Activated CD4-positive, alpha-beta T cell treated with anti-CD3 and anti-CD28 coated beads, Interleukin-2, amount 50 U/mL, for 16 hours (primary cell): ENCODE results near the gene SH3BP2.

Source experiments
- DNase-seq: peaks from one replicate; pipeline ENCODE4 v3.0.0-alpha.2; 2020

The SH3BP2 gene

DNA sequence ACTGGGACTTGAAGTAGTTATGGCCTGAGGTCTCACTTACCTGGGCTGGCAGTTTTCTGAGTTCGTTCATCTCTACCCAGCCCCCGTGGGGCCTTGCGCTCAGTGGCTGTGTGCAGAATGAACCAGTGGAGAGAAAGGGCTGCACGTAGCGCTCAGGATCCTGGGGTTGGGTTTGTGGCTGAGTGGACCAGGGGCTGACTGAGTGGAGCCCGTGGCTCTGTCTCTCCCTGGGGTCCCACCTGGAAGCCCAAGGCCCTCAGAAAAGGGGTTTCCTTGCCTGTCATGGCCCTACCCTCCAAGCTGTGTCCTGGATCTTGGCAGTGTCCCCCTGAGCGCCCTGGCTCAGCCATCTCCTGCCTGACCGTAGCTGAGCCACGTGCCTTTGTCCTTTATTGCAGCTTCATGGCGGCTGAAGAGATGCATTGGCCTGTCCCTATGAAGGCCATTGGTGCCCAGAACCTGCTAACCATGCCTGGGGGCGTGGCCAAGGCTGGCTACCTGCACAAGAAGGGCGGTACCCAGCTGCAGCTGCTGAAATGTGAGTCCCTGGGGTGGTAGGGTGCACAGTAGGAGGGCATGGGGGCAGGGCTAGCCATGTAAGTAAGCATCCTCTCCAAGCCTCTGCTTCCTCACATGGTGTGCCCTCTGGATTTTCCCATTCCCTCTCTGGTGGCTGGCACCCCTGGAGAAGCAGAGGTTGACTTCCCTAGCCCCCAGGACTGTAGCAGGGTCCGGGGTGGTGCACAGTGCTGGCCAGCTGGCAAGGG lies 27.5 kb downstream of the SH3BP2 start:
- no peak for DNase-seq

DNA sequence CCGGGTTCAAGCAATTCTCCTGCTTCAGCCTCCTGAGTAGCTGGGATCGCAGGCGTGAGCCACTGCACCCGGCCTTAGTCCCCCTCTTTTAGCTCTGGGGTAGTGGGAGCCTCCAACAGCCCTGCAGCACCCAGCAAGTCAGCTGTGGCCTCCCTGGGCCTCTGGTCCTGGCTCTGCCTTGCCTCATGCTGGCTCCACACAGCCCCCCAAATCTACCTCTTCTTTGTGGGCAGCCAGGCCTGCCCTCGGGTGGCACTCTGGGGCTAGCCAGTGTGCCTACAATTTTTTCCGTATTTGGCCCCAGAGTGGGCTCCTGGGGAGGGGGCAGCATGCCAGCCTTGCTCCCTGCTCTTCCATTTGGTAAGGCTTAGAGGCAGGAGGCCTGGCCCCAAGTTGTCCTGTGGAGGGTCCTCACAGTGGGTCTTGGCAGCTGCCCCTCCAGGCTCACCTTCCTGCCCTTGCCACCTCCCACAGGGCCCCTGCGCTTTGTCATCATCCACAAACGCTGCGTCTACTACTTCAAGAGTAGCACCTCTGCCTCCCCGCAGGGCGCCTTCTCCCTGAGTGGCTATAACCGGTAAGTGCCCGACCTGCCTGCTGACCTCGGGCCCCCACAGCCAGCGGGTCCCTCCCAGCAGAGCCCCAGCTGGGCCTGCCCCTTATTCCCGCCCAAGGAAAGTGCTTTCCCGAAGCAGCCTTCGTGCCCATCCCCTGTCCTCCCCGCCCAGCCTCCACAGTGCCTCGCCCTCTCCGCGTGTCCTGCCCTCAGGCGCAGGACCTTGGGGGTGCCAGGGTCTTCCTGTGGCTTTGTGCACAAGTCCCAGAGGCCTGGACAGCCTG lies 29.8 kb downstream of the SH3BP2 start:
- no peak for DNase-seq

DNA sequence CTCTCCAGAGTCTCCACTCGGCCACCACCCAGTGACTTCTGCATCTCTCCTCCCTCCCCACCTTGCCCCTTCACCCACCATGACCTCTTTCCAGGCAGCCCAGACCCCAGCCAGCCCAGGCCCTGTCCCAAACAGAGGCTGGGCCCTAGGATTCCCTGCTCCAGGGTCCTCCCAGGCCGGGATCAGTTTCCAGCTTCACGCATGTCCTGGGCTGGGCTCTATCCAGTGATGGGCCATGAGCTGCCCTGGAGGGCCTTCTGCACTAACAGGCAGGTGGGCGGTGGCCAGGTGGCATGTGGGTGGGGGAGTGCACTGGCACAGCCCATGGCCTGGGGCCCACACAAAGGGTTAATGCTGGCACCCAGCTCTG lies 30.4 kb downstream of the SH3BP2 start:
- DNase-seq: no peak

DNA sequence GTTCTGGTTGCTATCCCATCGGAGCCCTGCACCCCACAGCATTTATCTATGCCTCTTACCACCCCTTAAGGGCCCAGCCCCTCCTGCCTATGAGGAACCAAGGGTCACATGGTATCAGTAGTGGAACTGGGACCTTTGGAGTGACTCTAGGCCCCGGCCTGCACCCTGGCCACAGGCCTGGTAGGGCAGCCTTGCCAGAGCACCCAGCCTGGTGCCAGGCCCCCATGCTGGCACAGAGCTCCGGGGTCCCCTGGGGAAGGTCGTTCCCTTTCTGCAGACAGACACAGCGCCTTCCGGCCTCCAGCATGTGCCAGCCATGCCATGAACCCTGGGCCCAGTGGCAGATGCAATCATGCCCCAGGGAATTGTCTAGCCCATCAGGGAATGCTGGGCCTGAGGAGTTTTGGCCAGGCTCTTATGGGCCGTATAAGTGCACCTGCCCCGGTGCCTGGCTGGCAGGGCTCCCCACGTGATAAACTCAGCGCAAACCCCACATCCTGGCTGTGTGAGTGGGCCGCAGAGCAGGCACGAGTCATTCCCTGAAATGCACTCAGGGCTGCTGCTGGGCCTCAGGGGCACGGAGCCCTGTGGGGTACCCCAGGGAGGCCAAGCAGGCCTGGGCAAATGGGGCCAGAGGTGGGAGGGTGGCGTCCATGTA lies 30.9 kb downstream of the SH3BP2 start:
- no peak for DNase-seq

DNA sequence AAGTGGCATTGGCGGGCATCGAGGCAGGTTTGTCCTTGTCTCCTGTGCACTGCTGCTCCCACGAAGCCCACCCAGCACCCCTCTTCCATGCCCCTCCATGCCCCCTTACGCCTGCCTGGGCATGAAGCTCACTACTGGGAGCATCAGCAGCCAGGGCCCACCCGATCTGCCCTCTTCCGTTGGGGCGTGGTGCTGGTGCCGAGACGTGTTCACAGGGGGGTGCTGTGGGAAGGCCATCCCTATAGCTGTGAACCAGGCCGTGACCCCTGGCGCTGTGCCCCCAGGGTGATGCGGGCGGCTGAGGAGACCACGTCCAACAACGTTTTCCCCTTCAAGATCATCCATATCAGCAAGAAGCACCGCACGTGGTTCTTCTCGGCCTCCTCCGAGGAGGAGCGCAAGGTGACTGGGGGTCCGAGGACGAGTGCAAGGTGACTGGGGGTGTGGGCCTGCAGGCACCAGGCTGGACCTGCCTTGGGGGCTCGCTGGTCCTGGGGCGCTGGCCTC lies 31.5 kb downstream of the SH3BP2 start:
- no peak for DNase-seq

DNA sequence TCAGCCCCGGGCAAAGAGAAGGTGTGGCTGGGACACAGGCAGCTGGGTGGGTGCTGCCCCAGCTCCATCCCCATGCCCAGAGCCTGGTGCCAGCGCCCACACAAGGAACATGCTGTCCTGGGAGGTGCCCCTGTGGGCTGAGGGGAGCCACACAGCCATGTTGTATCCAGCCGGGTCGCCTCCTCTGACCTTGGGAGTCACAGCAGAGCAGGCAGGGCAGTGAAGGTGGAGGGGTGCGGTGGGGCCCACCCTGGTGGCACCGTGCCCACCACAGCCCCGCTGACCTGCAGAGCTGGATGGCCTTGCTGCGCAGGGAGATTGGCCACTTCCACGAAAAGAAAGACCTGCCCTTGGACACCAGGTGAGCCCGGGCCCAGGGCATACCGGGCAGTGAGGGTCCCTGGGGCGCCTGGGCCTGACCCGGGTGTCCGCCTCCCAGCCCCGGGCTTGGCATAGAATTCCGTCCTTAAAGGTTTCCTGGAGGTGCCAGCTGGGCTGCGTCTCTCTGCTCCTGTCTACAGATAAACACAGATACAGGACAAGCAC lies 32.0 kb downstream of the SH3BP2 start:
- no peak for DNase-seq

DNA sequence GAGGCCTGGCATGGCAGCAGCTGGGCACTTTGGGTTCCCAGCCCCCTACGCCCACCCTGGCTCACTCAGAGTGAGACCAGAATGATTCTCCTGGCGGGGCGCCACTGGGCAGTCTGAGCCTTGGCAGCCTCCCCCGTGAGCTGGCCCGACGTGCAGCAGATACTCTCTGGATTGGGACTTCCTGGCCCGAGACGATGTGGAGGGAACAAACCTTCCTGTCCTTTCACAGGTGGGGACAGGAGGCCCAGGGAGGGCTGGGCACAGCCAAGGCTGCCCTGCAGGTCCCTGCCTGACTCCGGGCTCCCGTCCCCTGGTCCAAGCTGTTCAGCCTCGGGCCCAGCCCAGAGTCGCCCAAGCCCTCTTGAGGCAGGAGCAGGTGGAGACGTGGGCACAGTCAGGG lies 32.9 kb downstream of the SH3BP2 start:
- DNase-seq: no peak

DNA sequence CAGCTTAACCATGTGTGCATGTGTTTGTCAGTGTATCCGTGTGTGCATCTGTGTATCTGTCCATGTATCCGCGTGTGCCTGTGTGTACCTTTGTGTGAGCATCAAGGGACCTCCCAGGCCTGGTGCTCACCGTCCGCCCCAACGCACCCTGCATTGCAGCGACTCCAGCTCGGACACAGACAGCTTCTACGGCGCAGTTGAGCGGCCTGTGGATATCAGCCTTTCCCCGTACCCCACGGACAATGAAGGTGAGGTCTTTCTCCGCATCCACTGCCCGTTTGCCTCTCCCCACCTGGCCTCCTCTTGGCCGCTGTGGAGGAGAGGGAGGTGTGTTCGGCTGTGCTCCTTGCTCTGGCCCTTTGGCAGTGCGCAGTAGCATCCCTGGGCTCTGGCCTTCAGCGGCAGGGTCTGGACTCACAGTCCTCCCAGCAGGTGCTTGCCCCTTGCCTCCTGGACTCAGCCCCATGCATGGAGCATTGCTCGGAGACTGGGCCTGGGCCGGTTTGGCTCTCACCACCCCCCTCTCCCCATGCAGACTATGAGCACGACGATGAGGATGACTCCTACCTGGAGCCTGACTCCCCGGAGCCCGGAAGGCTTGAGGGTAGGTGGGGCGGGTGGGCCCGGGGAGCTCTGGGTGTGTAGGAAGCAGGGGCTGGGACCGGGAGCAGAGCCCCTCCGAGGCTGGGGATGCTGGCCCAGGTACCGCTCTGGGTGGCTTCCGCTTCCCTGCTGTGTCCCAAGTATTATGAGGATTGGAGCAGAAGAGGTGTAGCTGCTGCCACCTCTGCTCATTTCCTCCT lies 34.4 kb downstream of the SH3BP2 start:
- DNase-seq: no peak

DNA sequence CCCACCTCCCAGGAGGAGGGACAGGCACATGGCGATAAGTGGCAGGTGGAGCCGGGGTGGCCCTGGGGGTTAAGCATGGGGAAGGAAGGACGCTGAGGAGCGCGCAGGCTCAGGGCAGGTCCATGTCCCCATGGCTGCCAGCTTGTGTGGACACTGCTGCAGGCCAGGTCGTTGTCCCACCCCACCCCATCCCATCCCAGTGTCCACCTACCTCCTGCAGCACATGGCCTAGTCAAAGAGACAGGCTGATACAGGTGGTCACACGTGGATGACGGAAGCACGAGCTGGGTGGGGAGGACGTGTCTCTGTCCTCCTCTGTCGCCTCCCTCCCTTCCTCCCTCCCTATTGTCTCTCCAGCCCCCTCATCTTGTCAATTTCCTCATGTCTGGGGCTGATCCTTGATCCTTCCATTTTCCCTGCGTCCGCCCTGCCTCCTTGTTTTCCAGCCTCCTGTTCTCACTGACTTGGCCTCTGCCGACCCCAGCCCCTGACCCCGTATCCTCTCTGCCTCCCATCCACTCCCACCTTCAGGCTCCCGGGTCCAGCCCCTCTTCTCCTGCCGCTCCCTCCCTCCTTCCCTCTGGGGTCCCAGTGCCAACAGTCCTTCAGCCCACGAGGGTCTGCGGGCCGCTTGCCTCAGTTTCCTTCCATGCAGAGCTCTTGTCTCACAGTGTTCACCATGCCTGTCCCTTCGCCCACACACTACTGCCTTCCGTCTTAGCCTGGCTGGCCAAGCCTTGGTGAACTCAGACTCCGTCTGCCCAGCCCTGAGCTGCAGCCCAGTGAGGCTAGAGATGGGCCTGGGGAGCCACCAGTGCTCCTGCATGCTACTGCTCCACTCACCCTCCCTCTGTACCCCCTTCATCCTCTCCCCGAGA lies 35.2 kb downstream of the SH3BP2 start:
- no peak for DNase-seq

DNA sequence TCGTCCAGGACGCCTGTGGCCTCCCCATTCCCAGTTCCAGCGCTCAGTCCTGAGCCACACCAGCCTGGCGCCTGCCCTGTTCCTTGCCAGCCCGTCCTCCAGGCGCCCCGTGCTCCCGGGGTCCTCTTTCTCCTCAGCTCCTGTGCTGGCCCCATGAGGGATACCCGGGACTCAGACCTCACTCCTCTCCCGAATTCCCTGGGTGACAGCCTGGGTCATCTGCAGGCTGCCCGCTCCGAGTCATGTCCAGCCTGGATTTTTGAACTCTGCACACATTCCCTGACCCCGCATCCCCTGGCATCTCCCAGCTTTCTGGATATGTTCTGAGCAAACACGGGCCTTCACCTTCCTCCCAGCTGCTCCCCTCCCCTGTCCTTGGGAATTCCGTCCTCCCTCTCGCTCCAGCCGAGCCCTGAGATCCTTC lies 35.9 kb downstream of the SH3BP2 start:
- DNase-seq: no peak

DNA sequence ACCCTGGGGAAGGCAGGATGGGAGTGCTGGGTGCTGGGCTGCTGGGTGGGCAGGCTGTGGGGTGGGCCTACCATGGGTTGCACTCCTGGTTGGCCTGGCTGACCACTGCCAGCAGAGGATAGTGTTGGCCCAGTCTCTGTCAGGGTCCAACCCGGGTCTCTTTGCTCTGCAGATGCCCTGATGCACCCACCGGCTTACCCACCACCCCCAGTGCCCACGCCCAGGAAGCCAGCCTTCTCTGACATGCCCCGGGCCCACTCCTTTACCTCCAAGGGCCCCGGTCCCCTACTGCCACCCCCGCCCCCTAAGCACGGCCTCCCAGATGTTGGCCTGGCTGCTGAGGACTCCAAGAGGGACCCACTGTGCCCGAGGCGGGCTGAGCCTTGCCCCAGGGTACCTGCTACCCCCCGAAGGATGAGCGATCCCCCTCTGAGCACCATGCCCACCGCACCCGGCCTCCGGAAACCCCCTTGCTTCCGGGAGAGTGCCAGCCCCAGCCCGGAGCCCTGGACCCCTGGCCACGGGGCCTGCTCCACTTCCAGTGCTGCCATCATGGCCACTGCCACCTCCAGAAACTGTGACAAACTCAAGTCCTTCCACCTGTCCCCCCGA lies 36.5 kb downstream of the SH3BP2 start:
- DNase-seq: no peak

DNA sequence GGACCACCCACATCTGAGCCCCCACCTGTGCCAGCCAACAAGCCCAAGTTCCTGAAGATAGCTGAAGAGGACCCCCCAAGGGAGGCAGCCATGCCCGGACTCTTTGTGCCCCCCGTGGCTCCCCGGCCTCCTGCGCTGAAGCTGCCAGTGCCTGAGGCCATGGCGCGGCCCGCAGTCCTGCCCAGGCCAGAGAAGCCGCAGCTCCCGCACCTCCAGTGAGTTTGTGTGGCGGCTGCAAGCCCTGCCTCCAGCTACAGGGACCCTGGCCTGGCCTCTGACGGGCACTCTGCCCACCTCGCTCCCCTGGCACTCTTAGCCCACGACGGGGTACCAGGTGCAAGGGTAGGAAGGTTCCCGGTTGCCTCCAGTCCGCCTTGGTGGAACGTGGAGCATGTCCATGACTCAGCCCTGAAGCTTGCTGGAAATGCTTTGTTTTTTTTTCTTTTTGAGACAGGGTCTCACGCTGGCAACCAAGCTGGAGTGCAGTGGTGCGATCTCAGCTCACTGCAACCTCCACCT lies 37.1 kb downstream of the SH3BP2 start:
- no peak for DNase-seq

DNA sequence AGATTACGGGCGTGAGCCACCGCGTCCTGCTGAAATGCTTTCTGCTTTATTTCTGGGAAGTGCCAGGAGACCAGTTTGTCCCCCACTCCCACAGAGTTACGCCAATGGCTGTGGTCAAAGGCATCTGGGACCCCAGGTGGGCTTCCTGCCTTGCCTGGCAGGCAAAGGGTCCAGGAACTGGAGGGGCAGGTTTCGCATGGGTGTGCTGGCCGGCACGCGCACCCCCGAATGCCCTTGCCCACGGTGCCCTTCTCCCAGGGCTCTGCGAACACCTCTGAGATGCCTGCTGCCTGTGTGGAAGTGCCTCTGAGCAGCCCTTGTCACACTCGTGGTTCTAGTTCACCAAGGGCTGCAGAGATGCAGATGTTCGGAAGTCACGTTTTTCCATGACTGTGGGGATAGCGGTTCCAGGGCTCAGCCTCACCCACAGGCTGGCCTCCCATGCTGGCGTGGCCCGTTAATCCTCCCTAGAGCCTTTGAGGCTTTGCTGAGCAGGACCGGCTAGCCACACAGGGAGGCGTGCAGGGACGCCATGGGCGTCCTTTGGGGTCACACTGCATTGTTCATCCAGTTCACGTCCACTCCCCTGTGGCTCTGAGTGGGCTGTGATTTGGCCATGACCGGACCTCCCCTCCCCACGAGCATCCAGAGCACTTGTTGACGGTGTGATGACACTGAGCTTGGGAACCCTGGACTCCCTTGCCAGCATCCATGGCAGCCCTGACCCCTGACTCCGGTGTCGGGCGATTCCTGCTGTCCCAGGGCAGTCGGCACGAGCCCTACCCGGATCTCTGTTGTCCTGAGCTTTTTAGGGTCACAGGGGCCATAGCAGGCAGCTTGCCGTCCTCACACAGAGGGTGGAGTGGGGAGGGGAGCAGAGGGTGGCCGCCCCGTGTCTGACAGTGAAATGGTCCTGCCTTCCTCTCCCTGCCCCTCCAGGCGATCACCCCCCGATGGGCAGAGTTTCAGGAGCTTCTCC lies 38.0 kb downstream of the SH3BP2 start:
- no peak for DNase-seq

DNA sequence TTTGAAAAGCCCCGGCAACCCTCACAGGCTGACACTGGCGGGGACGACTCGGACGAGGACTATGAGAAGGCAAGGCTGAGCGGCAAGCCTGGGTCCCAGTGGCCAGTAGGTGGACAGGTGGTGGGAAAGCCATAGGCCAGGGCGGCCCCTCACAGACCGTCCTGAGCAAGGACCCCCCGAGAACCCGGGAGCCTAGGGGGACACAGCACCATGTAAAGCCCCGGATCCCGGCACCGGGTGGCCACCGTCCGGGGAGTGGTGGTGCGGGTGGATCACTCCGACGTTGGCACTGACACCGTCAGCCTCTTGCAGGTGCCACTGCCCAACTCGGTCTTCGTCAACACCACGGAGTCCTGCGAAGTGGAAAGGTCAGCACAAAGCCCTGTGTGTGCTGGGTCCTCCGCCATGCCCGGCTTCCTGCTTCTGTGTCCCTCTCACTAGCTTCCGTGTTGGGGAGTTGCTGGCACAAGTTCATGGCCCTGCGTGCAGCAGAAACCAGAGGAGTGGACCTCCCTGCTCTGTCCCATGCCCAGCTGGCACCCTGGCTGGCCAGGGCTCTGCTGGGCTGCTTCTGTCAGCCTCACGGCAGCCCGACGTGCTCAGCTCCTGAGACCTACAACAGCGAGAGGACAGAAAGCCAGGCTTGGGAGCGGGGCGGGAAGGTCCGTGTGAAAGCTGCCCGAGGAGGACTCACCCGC lies 38.9 kb downstream of the SH3BP2 start:
- no peak for DNase-seq

DNA sequence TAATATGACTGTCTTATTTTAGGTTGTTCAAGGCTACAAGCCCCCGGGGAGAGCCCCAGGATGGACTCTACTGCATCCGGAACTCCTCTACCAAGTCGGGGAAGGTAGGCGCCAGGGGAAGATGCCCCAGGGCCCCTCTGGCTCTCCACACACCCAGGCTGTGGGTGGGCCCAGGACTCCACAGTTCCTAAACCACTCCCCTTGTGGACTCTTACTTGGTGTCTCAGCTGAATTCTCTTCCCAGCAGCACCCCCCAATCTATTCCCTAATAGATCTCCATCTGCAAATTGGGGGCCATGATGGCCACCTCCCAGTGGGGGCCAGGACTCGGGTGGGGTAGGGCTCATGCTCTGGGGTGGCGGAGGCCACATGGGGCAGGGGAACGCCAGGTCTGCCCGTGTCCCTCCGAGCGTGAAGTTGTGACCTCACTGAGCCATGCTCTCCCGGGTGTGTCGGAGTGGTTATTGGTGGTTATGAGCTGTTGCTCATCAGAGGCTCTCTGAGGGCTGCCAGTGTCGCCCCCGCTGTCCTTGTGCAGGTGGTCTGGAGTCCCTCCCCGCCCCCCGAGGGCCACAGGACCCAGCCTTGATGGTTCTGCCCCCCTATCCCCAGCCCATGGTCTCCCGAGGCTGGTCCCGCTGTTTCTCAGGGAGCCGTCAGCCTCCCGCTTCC lies 39.6 kb downstream of the SH3BP2 start:
- DNase-seq: no peak

DNA sequence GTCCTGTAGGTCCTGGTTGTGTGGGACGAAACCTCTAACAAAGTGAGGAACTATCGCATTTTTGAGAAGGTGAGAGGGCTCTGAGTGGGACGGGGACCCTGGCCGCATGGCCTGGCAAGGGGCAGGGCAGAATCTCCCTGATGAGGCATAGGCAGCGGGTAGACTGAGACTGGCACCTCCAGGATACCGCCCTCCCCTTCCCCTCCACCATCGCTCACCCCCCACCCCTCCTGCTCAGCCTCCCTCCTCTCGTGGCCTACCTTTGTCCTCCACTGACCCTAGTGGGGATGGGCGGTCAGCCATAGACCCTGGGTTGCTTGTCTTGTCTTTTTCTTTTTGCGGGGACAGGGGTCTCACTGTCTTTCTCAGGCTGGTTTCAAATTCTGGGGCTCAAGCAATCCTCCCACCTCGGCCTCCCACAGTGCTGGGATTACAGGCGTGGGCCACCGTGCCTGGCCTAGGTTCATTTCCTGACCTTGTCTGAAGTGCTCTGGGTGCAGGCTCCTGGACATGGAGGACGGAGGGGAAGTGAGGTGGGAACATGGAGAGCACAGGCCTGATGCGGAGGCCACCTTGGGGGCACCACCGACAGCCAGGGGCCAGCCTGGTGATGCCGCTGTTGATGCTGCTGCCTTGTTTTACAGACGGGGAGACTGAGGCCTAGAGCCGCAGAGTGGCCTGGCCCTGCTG lies 40.2 kb downstream of the SH3BP2 start:
- DNase-seq: no peak

DNA sequence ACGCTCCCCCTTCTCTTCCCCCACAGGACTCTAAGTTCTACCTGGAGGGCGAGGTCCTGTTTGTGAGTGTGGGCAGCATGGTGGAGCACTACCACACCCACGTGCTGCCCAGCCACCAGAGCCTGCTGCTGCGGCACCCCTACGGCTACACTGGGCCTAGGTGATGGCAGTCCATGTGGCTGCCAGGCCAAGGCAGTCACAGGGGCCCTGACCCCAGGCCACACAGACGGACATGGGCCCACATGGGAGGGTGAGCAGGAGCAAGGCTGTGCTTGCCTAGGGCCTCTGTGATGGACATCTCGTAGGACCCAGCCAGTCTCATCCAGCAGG lies 40.8 kb downstream of the SH3BP2 start:
- no peak for DNase-seq
